GM12874 (cell line): ENCODE data around the gene VILL.
A peak's percentile ranks its signal among the peaks of the same experiment; 100 is the strongest.

Experiments used
- CTCF ChIP-seq: IDR thresholded peaks from 2 replicates; pipeline ENCODE4 v1.5.1; 2011; ENCODE audit warnings: low read depth, mild to moderate bottlenecking, control low read depth, low read length, moderate library complexity; ENCODE audit not compliant: insufficient read depth

The VILL gene

GRCh38 chr3:37989821-37990480 is 635 bp upstream of the VILL start:
- no peak for TF ChIP-seq CTCF

- TF ChIP-seq CTCF, result no peak
Measured at GRCh38 chr3:37991109-37991508, 523 bp downstream of the VILL start.

GRCh38 chr3:37991823-37992222 is 1.2 kb downstream of the VILL start:
- no peak for TF ChIP-seq CTCF

GRCh38 chr3:37992271-37993066 is 1.9 kb downstream of the VILL start:
- TF ChIP-seq CTCF, result no peak

GRCh38 chr3:37993067-37993455 is 2.5 kb downstream of the VILL start:
- no peak for TF ChIP-seq CTCF

GRCh38 chr3:37993460-37993819 is 2.9 kb downstream of the VILL start:
- TF ChIP-seq CTCF, result no peak

GRCh38 chr3:37993820-37994638 is 3.4 kb downstream of the VILL start:
- TF ChIP-seq CTCF, result 0 out of 2 replicates have a peak, but pooled peaks have one; percentile 0
